Mucosa of descending colon (tissue), 3 donors: ENCODE data around the gene STRN4. TPM values are rescaled to one million over a fixed set of nuclear protein-coding genes. Genes with fewer than 3 reads are reported as not detected.

Experiments used
- ATAC-seq: fragments of 200-7000 bp; cut with Tn5 transposase; one replicate; pipeline ENCODE4 v1.9.1; 2020; ENCODE audit warnings: mild to moderate bottlenecking, moderate library complexity
- DNase-seq, 3 donors: peaks; one replicate each; pipeline ENCODE4 v3.0.0-alpha.2; 2020
- H3K36me3 ChIP-seq: fragments of 200-600 bp; one replicate; pipeline ENCODE4 v1.8.0; 2021; ENCODE audit warnings: low read depth, mild to moderate bottlenecking
- H3K4me1 ChIP-seq: fragments of 200-600 bp; one replicate; pipeline ENCODE4 v1.8.0; 2021; ENCODE audit warnings: low read depth, mild to moderate bottlenecking
- H3K4me3 ChIP-seq: fragments of 200-600 bp; one replicate; pipeline ENCODE4 v1.8.0; 2021; ENCODE audit warnings: mild to moderate bottlenecking
- H3K9me3 ChIP-seq: fragments of 200-600 bp; one replicate; pipeline ENCODE4 v1.8.0; 2021; ENCODE audit warnings: mild to moderate bottlenecking
- CTCF ChIP-seq: fragments of 200-600 bp; IDR thresholded peaks from one replicate; pipeline ENCODE4 v1.8.0; 2022; ENCODE audit warnings: antibody characterized with exemption, mild to moderate bottlenecking
- intact Hi-C, 2 donors: fragments of 100-400 bp; cut with DNase I in 1 of 2; cut with micrococcal nuclease in 1 of 2; formaldehyde crosslinking; loops; one replicate each; pipeline versions ENCODE4 v1.11.0 to v1.11.1; 2022; cut with DNase I, micrococcal nuclease
- total RNA-seq, 3 donors: library from RNA; stranded (reverse); fragmentation: NEBNext Ultra II Directional in 2 of 3; extraction: Animal tissue kit (Norgen Biotek cat#: 25700) in 2 of 3; gene quantifications; one replicate each; pipeline versions ENCODE4 v1.2.1 to v1.2.4, GENCODE V29; 2021 to 2023
- donor health status: DM: no; HTN: no; CAD: no; lungs with moderate emphysema.
- donor health status: DM: no; HTN: no; CAD: no.
- donor health status: DM: no; HTN: yes; CAD: no.

The STRN4 gene
- total RNA-seq, 3 donors from 2014 or later, result 68.3 to 79.2 (median 73.7) TPM

- DNase-seq (peak in 1 of 3 donors; percentile 50), ATAC-seq (no peak)
- Histone ChIP-seq H3K4me1 (no peaks in the 10 kb centered on the region), H3K9me3 (no peaks in the 10 kb centered on the region), H3K4me3 (no peak overlapping the region), H3K36me3 (peaks cover 26% of the 10 kb centered on the region)
- TF ChIP-seq CTCF, result no peak
- intact Hi-C loops, result no loop called here
These were observed 21.0 kb downstream of the STRN4 start for GRCh38 chr19:46725036-46725820.

GRCh38 chr19:46724468-46724867 is 21.8 kb downstream of the STRN4 start:
- Histone ChIP-seq H3K4me1 (no peaks in the 10 kb centered on the region), H3K9me3 (no peaks in the 10 kb centered on the region), H3K36me3 (peaks cover 20% of the 10 kb centered on the region), H3K4me3 (no peak overlapping the region)
- ATAC-seq, result no peak
- TF ChIP-seq CTCF, result no peak
- intact Hi-C loops, result no loop called here
- peak in 1 of 3 donors; percentile 48 for DNase-seq

- Histone ChIP-seq H3K36me3 (peaks cover 20% of the 10 kb centered on the region), H3K4me1 (peaks cover 4% of the 10 kb centered on the region), H3K9me3 (no peaks in the 10 kb centered on the region), H3K4me3 (no peak overlapping the region)
- DNase-seq (no peak), ATAC-seq (no peak)
- intact Hi-C loops, result no loop called here
- TF ChIP-seq CTCF, result no peak
These were observed 22.8 kb downstream of the STRN4 start for GRCh38 chr19:46723471-46723870.

GRCh38 chr19:46723023-46723461 is 23.2 kb downstream of the STRN4 start:
- no peak for ATAC-seq
- Histone ChIP-seq H3K9me3 (no peaks in the 10 kb centered on the region), H3K36me3 (peaks cover 20% of the 10 kb centered on the region), H3K4me3 (no peak overlapping the region), H3K4me1 (peaks cover 7% of the 10 kb centered on the region)
- TF ChIP-seq CTCF, result no peak
- intact Hi-C loops, result no loop called here
- DNase-seq, result peak in 1 of 3 donors; percentile 50

GRCh38 chr19:46722421-46723022 is 23.7 kb downstream of the STRN4 start:
- Histone ChIP-seq H3K4me3 (no peak overlapping the region), H3K4me1 (peaks cover 12% of the 10 kb centered on the region), H3K9me3 (no peaks in the 10 kb centered on the region), H3K36me3 (peaks cover 20% of the 10 kb centered on the region)
- ATAC-seq (no peak), DNase-seq (peak in 1 of 3 donors; percentile 49)
- intact Hi-C loops, result no loop called here
- TF ChIP-seq CTCF, result no peak
